GM21723 (cell line): Measurements from ENCODE around the gene MSANTD1.
A peak's percentile ranks its signal among the peaks of the same experiment; 100 is the strongest.
"Not testable (repeated sequence)": the region's sequence is repeated elsewhere in the genome, so short reads cannot be mapped to it uniquely, and the experiment has no call there.

Source experiments
- ATAC-seq: cut with Tn5 transposase; IDR thresholded peaks from one replicate; pipeline ENCODE4 v1.9.1; 2021; ENCODE audit warnings: mild to moderate bottlenecking, moderate library complexity; ENCODE audit not compliant: unreplicated experiment

Gene MSANTD1

DNA sequence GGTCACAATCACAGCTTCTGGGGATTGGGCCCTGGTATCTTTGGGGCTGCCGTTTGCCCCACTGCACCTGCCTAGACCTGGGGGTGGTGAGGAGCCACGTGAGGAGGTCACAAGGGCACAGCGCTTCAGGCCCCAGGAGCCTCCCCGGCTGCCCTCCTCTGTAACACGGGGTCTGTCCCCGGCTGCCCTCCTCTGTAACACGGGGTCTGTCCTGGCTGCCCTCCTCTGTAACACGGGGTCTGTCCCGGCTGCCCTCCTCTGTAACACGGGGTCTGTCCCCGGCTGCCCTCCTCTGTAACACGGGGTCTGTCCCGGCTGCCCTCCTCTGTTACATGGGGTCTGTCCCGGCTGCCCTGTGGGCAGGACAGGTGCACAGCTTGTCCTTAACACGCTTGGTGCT lies 51.9 kb downstream of the MSANTD1 start:
- ATAC-seq: not testable (repeated sequence)

DNA sequence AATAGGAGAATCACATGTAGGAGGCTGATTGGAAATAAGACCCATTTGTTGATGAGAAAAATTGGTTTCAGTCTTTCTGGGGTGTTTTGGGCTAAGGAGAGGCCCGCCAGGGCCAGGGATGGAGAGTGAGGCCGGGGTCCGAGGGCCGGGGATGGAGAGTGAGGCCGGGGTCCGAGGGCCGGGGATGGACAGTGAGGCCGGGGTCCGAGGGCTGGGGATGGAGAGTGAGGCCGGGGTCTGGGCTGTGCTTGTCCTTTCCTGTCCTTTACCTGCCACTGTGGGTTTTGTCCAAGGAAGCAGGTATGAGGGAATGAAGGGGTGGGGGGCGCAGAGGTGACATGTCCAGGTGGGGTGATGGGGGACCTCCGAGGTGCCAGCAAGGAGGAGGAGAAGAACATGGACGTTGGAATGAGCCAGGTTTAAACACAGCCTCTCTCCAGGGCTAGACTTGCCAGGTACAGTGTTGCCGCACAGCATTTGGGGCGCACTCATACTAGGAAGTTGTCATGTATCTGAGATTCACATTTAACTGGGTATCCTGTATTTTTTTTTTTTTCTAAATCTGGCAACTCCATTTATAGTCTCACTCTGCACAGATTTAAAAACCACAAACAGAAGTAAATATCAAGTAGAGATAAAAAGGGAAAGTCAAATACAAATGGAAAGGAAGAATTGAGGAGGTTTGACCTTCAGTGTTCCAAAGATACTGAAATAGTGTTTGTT lies 52.7 kb downstream of the MSANTD1 start:
- no peak for ATAC-seq

DNA sequence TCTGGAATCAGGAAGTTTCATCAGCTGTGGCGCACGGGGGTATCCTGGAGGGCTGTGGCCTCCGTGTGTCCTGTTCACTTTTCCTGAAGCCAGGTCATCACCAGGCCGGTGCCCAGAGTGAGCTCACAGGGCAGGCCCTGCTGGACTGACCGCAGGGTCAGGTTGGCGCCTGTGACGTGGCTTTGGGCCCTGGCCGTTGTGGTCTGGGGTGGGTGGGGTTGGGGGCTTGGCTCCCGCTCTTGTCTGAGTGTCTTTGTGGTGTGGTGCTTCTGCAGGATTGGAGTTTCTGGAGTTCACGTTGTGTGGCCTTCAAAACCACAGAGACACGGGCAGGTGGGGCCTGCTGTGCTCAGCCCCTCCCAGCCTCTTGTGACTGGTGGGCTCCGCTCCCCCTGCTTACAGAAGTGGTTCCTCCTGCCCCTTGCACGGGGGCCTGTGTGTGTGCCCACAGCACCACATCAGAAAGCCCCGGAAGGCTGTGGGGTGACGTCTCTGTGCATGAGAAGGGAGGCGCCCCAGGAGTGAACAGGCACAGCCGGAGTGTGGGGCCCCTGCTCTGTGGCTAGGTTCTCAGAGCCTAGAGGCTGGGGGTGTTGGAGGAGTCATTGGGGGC lies 53.3 kb downstream of the MSANTD1 start:
- peak; percentile 62 for ATAC-seq

DNA sequence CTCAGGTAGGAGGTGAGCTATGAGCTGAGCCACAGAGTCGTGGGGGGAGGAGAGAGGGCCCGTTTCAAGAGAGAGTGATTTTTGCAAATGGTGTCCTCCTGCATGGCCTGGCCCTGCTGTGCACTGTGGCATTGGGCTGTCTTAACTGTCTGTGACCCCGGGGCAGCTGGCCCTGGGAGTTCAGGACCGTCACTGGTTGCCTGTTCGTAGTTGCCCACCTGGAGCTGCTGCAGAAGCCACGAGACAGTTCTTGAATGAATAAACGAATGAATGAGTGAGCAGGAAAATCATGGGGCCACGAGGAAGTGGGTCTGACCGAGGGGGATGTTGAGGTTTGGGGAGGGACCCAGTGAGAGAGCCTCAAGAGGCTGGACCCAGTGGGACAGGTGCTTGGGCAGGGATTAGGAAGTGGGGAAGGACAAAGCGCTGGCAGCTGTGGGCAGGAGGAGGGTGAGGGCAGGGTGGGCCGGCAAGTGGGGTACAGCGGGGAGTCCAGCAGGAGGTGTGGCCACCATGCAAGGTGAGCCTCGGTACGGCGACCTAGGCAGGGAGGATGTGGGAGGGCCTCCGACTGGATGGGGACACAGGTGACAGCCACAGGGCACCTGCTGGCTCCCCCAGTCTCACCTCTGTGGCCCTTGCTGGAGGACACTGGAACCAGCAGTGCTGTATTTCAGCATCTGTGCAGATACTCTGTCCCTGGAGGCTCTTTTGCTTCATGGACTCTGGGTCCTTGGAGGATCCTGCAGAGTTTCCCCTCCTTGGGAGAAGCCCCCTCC lies 54.0 kb downstream of the MSANTD1 start:
- no peak for ATAC-seq

DNA sequence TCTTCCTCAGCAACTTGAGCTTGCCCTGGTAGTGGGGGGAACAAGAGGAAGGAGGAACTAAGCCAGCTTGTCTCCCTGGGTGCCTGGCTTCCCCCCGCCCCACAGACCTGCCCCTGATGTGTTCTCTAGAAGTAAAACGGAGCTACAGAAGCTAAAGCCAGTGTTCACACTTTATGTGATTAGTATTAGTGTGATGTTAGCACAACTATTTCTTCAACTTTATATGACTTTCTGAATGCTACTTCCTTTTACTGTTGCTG lies 54.5 kb downstream of the MSANTD1 start:
- no peak for ATAC-seq

DNA sequence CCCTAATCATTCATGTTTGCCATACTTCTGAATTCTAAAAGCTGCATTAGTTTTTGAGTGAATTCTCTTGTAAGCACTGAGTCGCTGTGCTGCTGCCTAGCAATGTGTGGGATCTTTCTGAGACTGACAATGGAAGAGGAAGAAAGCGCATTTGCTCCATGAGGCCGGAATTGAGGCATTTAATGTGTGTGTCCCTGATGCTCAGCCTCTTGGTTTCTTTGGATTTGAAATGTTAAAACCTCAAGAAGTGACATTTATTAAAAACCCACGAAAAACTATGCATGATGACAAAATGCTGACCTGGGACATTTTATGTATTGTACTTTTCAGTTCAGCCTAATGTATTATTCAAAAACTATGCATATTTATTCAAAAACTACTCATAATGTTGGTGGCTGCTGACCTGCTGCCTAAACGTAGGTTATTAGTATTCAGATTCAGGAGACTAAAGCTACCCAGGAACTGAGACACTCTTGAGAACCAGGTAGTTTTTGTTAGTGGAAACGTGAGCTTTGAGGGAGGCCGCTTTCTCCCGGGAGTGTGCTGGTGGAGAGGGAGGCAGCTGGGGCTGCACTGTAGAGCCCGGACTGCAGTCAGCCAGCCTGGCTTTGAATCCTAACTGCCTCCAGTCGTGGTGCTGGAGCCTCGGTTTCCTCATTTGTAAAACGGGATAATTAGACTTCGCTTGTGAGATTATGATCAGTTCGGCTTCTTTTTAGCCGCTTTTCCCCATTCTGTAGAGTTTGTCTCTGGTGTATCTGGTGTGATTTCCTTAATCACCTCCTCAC lies 55.2 kb downstream of the MSANTD1 start:
- no peak for ATAC-seq

DNA sequence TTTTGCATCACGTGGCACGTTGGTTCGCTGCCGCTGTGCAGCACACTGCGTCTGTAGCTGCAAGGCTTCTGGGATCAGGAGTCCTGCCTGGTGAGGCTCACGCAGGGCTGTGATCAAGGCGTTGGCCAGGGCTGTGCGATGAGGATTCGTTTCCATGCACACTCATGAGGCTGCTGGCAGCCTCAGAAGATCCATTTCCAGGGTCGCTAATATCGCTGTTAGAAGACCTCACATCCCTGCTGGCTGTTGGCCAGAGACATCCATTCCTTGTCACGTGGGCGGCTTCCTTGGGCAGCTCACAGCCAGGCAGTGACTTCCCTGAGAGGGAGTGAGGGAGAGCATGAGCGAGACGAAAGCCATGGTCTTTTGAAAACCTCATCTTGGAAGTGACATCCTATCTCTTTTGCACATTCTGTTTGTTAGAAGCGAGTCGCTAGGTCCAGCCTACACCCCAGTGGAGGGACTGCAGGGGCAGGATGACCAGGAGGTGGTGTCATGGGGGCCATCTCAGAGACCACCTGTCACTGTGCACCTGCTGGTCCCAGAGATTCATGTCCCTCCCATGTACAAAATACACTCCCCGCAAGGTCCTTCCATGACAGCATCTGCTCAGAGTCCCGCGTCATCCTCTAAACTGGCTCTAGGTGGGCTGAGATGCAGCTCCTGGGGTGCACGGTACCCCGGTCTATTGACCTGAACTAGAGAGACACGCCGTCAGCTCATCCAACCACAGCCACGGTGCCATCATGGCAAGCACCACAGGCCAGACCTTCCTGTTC lies 56.1 kb downstream of the MSANTD1 start:
- ATAC-seq: no peak

DNA sequence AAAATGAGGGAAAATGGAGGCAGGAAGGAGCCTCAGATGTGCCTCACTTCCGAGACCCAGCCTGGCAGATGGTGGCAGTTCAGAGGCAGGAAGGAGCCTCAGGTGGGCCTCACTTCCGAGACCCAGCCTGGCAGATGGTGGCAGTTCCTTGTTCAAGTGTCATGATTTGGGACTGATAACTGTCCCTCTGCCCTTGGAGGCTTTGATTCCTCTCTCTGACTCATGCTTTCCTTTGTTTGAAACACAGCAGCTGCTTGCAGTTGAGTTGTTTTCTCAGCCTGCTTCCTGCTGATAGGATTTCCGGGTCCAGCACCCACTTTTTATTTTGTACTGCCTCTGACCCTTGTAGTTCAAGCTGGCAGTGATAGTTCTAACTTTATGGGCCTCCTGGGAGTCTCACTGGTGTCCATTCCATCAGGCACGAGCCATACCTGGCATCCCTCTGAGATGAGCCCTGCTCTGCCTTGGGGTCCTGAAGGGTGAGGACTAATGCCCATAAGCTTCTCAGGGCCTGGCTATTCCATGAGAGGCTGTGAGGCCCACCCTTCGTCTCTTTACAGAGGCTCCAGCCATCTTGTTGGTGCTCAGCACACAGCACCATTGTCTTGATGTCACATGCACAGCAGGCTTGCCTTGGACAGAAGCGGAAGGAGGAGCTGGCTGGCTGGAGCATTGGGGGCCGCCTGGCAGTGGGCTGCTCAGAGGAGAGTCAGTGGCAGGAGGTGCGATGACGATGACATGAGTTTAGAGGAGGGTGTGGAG lies 56.8 kb downstream of the MSANTD1 start:
- no peak for ATAC-seq
